GM19455 (cell line): Measurements from ENCODE around the gene TUBA3D.
A peak's percentile ranks its signal among the peaks of the same experiment; 100 is the strongest.
"Not testable (repeated sequence)": the region's sequence is repeated elsewhere in the genome, so short reads cannot be mapped to it uniquely, and the experiment has no call there.

Source experiments
- ATAC-seq: cut with Tn5 transposase; IDR thresholded peaks from one replicate; pipeline ENCODE4 v1.9.1; 2021; ENCODE audit not compliant: unreplicated experiment

The TUBA3D gene

GRCh38 chr2:131483981-131484820 is 8.3 kb downstream of the TUBA3D start:
- not testable (repeated sequence) for ATAC-seq

DNA sequence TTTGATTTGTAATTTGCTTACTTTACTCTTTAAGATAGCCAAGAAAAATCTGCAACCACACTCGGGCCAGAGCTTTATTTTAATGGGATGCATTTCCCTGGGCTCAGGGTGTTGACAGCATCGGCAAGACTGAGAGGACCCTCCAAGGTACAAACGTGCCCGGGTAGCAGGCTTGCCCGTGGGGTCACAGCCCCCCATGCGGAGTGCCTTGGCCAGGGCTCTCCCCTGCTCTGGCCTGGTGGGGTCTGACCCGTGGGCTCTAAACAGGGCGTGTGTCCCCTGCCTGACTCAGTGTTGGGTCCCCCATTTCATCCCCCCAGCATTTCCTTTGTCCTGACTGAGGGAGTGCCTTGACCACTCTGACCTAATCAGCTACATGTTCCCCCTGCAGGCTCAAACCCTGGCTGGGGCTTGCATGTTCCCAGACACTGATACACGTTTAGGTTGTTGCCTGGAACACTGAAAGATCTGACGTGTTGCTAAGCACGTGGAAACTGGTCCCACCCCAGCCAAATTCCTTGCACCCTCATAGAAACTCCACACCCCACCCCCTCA is 9.1 kb downstream of the TUBA3D start:
- not testable (repeated sequence) for ATAC-seq

DNA sequence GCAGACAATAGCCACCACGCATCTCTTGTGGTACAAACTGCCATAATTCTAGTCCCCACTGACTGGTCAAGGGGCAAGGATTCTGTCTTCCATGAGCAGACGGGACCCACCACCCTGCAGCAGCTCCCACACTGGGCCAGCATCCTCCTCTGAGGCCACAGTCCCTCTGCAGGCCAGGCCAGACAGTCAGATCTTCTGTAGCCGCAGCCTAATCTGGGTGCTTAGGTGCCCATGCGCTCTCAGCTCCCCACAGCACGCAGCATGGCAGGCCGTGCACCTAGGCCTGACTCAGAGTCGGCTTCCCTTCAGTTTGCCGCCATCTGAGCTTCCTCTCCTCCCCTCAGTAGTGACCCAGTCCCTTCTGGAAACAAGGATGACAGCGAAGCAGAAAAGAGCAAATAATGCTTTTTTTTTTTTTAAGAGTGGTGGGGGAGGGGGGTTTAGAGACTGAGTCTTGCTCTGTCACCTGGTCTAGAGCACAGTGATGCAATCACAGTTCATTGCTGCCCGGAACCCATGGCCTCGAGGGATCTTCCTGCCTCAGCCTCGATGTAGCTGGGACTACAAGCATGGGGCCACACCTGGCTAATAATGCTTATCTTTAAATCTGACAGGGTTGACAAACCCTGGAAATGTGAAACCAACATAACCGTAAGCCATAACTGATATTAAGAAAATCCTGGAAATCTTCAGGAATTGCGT is 10.4 kb downstream of the TUBA3D start:
- ATAC-seq = not testable (repeated sequence)

GRCh38 chr2:131488306-131489205 is 12.6 kb downstream of the TUBA3D start:
- ATAC-seq = no peak

GRCh38 chr2:131490616-131491468 is 14.9 kb downstream of the TUBA3D start:
- not testable (repeated sequence) for ATAC-seq

DNA sequence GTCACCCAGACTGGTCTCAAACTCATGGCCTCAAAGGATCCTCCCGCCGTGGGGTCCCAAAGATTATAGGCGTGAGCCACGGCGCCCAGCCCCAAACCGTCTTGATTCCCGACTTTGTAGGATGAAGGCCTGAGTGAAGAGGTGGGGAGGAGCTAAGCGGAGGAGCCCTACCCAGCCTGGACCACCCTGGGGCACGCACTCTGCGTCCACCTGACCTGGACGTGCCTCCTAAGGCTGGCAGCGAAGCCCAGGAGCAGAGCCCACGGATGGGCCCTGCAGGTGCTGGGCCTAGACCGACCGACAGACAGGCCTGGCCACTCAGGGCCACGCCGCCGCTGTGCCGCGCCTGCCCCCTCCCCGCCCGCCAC is 15.5 kb downstream of the TUBA3D start:
- peak; percentile 5 for ATAC-seq

- peak; percentile 13 for ATAC-seq
These were observed 16.1 kb downstream of the TUBA3D start, which contains the start of gene MZT2A for GRCh38 chr2:131492015-131492417. Gene MZT2A (minus strand): TSS chr2:131492397. CDS start chr2:131492376, 21 bp downstream.

DNA sequence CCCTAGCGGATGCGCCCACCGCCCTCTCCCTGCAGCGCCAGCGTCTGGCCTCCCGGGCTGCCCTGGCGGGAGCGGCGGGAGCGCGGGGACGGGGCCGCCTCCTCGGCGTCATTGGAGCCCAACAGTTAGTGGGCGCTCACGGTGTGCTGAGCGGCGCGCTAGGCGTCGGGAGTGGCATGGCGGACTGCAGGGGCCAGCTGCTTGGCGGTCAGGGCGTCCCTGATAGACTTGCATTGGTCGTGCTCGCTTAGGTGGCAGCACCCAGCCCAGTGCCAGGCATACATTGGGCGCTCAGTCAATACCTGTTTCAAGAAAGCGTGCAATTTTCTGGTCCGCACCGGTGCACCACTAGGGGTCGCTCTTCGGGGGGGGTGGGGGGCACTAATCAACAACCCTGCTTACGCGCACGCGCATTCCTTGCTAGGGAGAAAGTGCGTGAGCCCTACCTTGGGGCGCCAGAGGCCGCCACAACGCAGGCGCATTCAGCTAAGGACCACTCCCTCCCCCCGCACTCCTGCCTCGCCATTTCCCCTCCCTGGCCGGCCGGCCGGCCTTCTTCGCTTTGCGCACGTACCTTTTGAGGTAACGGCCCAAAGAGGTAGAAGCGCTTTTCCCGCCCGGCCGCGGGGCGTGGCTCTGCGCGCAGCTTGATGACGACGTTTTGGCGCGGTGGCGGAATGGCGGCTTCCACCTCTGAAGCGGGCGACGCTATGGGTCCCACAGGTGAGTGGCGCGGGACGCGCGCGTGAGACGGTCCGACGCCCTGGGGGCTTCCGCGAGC is 16.7 kb downstream of the TUBA3D start:
- ATAC-seq = peak; percentile 65

DNA sequence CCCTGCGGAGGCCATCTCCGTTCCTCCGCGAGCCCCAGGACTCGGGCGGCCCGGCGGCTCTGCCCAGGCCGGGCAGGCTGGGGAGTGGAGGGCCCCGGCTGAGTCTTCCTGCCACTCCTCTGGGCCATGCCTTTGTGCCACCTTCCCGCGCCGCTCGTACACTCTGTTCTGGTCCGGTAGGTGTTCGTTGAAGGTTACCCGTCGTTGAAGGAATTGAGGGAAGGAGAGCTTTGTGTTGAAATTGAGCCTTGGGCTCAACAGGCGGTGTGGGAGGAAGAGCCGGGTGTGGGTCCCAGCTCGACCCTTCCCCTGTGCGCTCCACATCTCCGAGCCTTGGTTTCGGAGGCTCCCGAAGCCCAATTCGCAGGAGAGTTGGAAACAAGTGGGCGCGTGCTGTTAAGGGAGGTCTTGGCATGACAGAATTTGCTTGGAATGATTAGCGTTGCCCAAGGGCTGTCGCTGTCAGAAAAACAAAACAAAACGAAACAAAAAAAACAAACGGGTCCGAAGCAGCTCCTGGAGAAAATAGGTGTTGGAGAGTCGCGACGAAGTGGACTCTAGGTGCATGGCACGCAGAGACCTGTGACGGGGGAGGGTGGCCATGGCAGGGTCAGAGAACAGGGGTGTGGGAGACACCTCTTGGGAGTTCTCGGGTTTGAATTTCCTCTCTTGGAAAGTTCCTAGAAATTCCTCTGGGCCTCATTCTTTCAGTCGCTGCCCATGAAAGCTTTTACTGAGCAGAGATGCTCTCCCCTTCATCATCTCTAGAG is 17.5 kb downstream of the TUBA3D start:
- ATAC-seq = peak; percentile 24

- not testable (repeated sequence) for ATAC-seq
These were observed 19.6 kb downstream of the TUBA3D start for GRCh38 chr2:131495506-131495905.

- peak; percentile 90 for ATAC-seq
These were observed 22.5 kb downstream of the TUBA3D start for GRCh38 chr2:131498321-131498973.

DNA sequence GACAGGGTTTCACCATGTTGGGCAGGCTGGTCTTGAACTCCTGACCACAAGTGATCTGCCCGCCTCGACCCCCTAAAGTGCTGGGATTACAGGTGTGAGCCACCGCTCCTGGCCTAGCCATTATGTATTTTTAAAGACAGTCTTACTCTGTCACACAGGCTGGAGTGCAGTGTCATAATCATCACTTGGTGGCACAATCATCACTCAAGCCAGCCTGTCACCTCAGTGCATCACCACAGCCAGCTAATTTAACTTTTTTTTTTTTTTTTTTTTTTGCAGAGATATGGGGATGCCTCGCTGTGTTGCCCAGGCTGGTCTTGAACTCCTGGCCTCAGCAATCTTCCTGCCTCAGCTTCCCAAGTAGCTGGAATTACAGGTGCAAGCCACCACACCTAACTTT is 27.7 kb downstream of the TUBA3D start:
- ATAC-seq = not testable (repeated sequence)

GRCh38 chr2:131504082-131504750 is 28.3 kb downstream of the TUBA3D start:
- not testable (repeated sequence) for ATAC-seq

DNA sequence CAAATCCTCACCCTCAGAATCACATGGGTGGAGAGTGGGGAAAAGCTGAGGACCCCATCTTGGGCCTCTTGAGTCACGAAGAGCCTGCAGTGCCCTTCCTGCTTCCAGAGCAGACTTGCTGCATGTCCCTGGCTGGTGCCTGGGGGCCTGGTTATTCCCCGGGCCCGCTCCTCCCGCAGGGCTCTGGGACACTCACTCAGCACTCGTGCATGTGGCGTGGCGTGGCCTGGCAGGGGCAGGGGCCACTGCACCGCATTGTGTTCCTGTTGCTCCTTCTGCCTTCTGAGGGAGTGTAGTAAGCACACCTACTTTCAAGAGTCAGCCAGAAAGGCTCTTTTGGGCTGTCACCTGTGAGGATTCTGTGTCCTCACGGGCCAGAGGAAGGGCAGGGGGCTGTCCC is 33.7 kb downstream of the TUBA3D start:
- ATAC-seq = no peak

DNA sequence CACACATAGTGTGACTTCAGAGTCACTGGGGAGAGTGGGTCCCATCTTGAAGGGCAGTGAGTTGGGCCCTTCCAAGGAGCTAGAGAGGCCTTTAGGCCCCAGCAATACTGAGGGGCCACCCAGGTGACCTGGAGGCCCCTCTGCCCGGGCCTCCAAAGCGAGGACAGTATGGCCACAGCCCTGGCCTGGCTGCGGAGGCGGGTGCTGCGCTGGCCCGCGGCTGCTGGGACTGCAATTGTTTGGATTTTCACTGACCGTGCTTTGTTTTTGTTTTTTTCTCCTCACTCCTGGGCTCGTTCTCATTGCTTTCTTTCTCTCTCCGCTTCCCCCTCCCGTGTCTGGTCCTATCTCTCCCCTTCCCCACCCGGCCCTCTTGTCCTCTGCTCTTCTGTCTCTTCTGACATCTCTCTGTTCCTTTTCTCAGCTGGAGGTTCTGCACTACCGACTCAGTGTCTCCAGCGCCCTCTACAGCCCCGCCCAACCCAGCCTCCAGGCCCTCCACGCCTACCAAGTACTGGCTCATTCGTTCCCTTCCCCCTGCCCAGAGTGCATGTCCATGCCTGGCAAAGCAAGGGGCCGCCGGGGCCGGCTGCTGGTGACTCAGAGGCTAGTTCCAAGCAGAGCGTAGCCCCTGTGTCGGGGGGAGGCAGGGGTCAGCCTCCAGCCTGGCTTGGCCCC is 35.5 kb downstream of the TUBA3D start:
- ATAC-seq = not testable (repeated sequence)

DNA sequence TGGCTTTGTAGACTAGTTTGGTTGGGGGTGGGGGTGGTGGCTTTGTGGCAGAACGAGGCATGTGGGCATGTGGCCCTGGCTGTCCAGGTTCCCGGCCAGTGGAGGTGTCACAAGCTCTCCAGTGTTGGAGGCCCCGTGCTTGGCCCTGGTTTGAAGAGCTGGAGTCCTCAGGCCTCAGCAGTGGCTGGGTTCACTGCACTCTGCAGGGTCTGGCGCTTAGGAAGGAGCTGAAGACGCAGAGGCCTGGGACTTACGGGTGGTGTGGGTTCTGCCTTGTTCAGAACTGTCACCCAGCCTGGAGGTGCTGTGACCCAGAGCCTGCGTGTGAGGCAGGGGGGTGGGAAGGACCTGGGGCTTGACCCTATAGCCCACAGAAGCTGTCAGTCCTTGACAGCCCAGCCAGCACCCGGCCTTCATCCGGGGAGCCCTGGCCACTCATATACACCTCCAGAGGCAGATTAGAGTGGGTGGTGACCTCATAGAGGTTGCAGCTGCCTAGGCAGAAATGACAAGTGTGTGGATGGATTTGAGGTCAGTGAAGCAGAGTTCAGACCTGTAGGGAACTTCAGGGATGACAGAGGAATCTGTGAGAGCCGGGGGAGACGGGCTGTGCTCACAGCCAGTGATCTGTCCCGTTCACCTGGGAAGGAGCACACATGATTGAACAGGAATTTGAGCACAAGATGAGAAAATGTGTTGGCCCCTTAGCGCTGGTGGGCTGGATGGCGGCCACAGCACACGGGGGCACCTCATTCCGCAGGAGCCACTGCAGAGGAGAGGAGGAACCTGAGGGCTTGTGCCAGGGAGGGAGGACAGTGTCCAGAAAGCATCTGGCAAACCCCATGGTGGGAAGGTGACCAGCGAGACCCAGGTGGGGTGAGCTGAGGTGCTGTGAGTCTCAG is 36.3 kb downstream of the TUBA3D start:
- ATAC-seq = not testable (repeated sequence)
